ENCODE results near the gene INSM2. TPM values are rescaled to one million over a fixed set of nuclear protein-coding genes. Genes with fewer than 3 reads are reported as not detected.

Gene INSM2, protein sequence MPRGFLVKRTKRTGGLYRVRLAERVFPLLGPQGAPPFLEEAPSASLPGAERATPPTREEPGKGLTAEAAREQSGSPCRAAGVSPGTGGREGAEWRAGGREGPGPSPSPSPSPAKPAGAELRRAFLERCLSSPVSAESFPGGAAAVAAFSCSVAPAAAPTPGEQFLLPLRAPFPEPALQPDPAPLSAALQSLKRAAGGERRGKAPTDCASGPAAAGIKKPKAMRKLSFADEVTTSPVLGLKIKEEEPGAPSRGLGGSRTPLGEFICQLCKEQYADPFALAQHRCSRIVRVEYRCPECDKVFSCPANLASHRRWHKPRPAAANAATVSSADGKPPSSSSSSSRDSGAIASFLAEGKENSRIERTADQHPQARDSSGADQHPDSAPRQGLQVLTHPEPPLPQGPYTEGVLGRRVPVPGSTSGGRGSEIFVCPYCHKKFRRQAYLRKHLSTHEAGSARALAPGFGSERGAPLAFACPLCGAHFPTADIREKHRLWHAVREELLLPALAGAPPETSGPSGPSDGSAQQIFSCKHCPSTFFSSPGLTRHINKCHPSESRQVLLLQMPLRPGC
- total RNA-seq, result not detected in 2 replicates

DNA sequence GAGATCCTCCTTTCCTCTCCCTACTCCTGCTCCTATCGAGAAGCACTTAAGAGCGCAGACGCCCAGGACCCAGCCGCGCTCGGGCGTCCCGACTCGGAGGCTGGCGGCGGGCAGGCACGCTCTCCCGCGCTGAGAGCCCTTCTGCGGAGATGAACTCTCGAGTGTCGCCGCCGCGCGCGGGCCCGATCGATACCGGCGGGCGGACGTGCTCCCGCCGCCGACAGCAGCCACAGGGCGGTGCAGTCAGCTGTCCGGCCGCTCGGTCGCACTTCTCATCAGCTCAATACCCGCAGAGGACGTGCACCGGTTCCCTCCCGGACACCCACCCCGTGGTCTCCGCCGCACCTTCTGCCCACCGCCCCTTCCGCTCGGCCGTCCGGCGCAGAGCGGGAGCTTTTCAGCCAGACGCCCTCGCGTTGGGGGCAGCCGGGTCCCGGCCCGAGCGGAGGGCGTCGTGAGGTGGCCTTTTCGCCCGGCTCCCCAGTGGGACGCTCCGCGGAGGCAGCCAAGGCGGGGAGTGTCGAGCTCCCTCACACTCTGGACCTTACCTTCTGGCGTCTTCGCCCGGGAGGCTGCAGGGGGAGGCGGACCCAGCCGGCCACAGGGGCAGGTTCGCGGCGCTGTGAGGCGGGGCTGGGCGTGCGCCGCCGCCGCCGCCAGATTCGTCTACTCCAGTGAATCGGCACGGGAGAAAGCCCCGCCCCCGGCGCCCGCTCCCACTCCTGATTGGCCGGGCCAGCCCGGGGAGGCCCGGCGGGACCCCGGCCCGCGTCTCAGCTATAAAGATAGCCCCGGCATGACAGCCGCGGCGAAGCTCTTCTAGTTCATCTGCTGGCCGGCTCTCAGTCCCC is at the start of gene INSM2:
TSS of gene INSM2 (plus strand) at position 808 of the 851 bp plus-strand sequence. CDS start 89 bp downstream, outside the sequence.

Other genes starting within 250 kb of the INSM2 start
- gene PSMA6, start 241.8 kb upstream of the INSM2 start, total RNA-seq, result 110 and 115 TPM in 2 replicates
- gene NFKBIA, start 129.4 kb upstream of the INSM2 start, total RNA-seq, result 91.8 TPM in 2 replicates

Measured in pericardium fibroblast (primary cell).